ENCODE results near the gene ANKRD23. TPM values are rescaled to one million over a fixed set of nuclear protein-coding genes. Genes with fewer than 3 reads are reported as not detected.
A peak's percentile ranks its signal among the peaks of the same experiment; 100 is the strongest.

The ANKRD23 gene
- total and polyA plus RNA-seq, 2 donors (not counting 1 experiment from before 2014, with no cell fraction given): 0.41 to 1.3 TPM

- Histone ChIP-seq H3K4me2 (ENCODE audit: extremely low read depth, insufficient read depth, low read length) (no peak overlapping the region), H3K4me3 (replicated peaks in 1 of 4; ENCODE audit: control extremely low read depth in 1 of 4, insufficient read depth in 1 of 4, low read depth in 3 of 4, low read length in 4 of 4) (no peak overlapping the region), H4K20me1 (ENCODE audit: control insufficient read depth, extremely low read depth, insufficient read depth, low read length) (no peaks in the 10 kb centered on the region), H3K4me1 (ENCODE audit: control insufficient read depth, extremely low read depth, insufficient read depth, low read length) (no peaks in the 10 kb centered on the region), H3K36me3 (ENCODE audit: control insufficient read depth, insufficient read depth, low read length) (no peaks in the 10 kb centered on the region), H2AFZ (ENCODE audit: low read length) (no peak overlapping the region), H3K27ac (ENCODE audit: insufficient read depth, low read length) (no peak overlapping the region), H3K9ac (ENCODE audit: insufficient read depth, low read length) (no peak overlapping the region), H3K9me3 (ENCODE audit: control insufficient read depth, insufficient read depth, low read depth, low read length) (no peaks in the 10 kb centered on the region), H3K27me3 (ENCODE audit: control insufficient read depth, insufficient read depth, low read length) (no peaks in the 10 kb centered on the region), H3K79me2 (ENCODE audit: control insufficient read depth, insufficient read depth, low read length) (no peaks in the 10 kb centered on the region)
- no peak for DNase-seq (ENCODE audit: low read depth in 2 of 2)
- TF ChIP-seq CTCF (conservative IDR thresholded peaks at IDR 0.05 in 1 of 2, IDR thresholded peaks at IDR 0.05 in 1 of 2; ENCODE audit: low read depth in 1 of 2, low read length in 2 of 2) (no peak), EZH2 (IDR thresholded peaks at IDR 0.05; ENCODE audit: low read length, missing control alignments) (no peak)
These were observed 38.8 kb downstream of the ANKRD23 start for GRCh38 chr2:96804986-96805385.

GRCh38 chr2:96802721-96803120 is 41.1 kb downstream of the ANKRD23 start:
- Histone ChIP-seq H3K27ac (ENCODE audit: insufficient read depth, low read length) (no peak overlapping the region), H3K36me3 (ENCODE audit: control insufficient read depth, insufficient read depth, low read length) (peaks cover 2% of the 10 kb centered on the region), H4K20me1 (ENCODE audit: control insufficient read depth, extremely low read depth, insufficient read depth, low read length) (no peaks in the 10 kb centered on the region), H3K9ac (ENCODE audit: insufficient read depth, low read length) (no peak overlapping the region), H3K4me1 (ENCODE audit: control insufficient read depth, extremely low read depth, insufficient read depth, low read length) (no peaks in the 10 kb centered on the region), H3K4me3 (replicated peaks in 1 of 4; ENCODE audit: control extremely low read depth in 1 of 4, insufficient read depth in 1 of 4, low read depth in 3 of 4, low read length in 4 of 4) (no peak overlapping the region), H2AFZ (ENCODE audit: low read length) (no peak overlapping the region), H3K9me3 (ENCODE audit: control insufficient read depth, insufficient read depth, low read depth, low read length) (no peaks in the 10 kb centered on the region), H3K79me2 (ENCODE audit: control insufficient read depth, insufficient read depth, low read length) (no peaks in the 10 kb centered on the region), H3K27me3 (ENCODE audit: control insufficient read depth, insufficient read depth, low read length) (no peaks in the 10 kb centered on the region), H3K4me2 (ENCODE audit: extremely low read depth, insufficient read depth, low read length) (no peak overlapping the region)
- DNase-seq (ENCODE audit: low read depth in 2 of 2): no peak
- no peak for TF ChIP-seq EZH2 (IDR thresholded peaks at IDR 0.05; ENCODE audit: low read length, missing control alignments)
- no peak for TF ChIP-seq CTCF (conservative IDR thresholded peaks at IDR 0.05 in 1 of 2, IDR thresholded peaks at IDR 0.05 in 1 of 2; ENCODE audit: low read depth in 1 of 2, low read length in 2 of 2)

- no peak overlapping the region for H3K4me2 ChIP-seq (ENCODE audit: extremely low read depth, insufficient read depth, low read length)
- peaks cover 2% of the 10 kb centered on the region for H3K36me3 ChIP-seq (ENCODE audit: control insufficient read depth, insufficient read depth, low read length)
- no peaks in the 10 kb centered on the region for H3K27me3 ChIP-seq (ENCODE audit: control insufficient read depth, insufficient read depth, low read length)
- H2AFZ ChIP-seq (ENCODE audit: low read length): no peak overlapping the region
- H3K4me1 ChIP-seq (ENCODE audit: control insufficient read depth, extremely low read depth, insufficient read depth, low read length): no peaks in the 10 kb centered on the region
- no peak overlapping the region for H3K9ac ChIP-seq (ENCODE audit: insufficient read depth, low read length)
- no peak overlapping the region for H3K4me3 ChIP-seq (replicated peaks in 1 of 4; ENCODE audit: control extremely low read depth in 1 of 4, insufficient read depth in 1 of 4, low read depth in 3 of 4, low read length in 4 of 4)
- no peak for TF ChIP-seq CTCF (conservative IDR thresholded peaks at IDR 0.05 in 1 of 2, IDR thresholded peaks at IDR 0.05 in 1 of 2; ENCODE audit: low read depth in 1 of 2, low read length in 2 of 2)
- no peak for TF ChIP-seq EZH2 (IDR thresholded peaks at IDR 0.05; ENCODE audit: low read length, missing control alignments)
- no peaks in the 10 kb centered on the region for H4K20me1 ChIP-seq (ENCODE audit: control insufficient read depth, extremely low read depth, insufficient read depth, low read length)
- H3K9me3 ChIP-seq (ENCODE audit: control insufficient read depth, insufficient read depth, low read depth, low read length): no peaks in the 10 kb centered on the region
- H3K27ac ChIP-seq (ENCODE audit: insufficient read depth, low read length): no peak overlapping the region
- no peaks in the 10 kb centered on the region for H3K79me2 ChIP-seq (ENCODE audit: control insufficient read depth, insufficient read depth, low read length)
- peak in 1 of 2 donors; percentile 22 for DNase-seq (ENCODE audit: low read depth in 2 of 2)
These were observed 41.8 kb downstream of the ANKRD23 start for GRCh38 chr2:96801786-96802595.
